Myocyte (in vitro differentiated cells): Measurements from ENCODE around the gene HAGHL. TPM values are rescaled to one million over a fixed set of nuclear protein-coding genes. Genes with fewer than 3 reads are reported as not detected.

Experiments
- DNase-seq: peaks from one replicate; pipeline ENCODE4 v3.0.0-alpha.2; 2012; ENCODE audit warnings: low read depth
- polyA plus RNA-seq: library from polyadenylated mRNA; unstranded; fragments of >200 nt; gene quantifications from one replicate; pipeline ENCODE4 v1.2.1, GENCODE V29; 2012; ENCODE audit warnings: missing spikeins
- total RNA-seq: library from RNA; depleted of rRNA; stranded (reverse); fragments of >200 nt; gene quantifications from 2 replicates; pipeline ENCODE4 v1.2.3, GENCODE V29; 2014

HAGHL gene
- 32.6 and 38.5 TPM in 2 replicates for total RNA-seq
- 29.3 TPM for polyA plus RNA-seq

DNA sequence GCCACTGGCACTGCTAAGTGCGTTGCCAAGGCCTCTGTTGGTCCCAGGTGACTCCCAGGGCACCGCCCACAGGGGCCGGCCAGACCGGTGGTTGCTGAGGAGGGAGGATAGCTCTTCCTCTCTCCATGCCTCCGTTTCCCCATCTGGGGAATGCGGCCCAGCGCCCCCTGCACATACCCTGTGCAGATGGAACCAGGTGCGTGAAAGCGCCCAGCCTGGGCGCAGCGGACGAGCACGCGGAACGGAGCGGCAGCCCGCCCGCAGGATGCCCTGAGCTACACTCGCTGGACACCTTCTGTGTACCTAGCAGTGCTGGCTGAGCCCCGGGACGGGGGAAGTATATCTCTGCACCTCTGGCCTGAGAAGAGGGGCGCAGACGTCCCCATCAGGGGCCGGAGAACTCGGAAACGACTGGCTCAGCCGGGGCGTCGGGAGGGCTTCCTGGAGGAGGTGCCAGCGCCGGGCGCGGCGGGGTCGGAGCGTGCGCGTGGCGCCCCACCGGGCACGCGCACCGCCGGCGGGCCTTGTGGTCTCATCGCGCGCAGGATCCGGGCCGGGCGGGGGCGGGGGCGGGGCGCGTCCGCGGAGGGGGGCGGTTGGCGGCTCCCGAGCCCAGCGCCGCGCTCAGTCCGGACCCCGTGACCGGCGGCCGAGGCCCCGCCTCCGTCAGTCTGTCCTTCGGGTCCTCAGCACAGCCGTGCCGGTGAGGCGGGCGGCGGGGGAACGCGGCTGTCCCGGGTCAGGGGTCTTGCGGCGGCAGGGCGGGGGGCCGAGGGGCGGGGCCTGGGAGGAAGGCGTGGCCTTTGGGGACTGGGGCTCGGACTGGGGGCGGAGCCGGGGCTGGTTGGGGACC is at the start of gene HAGHL, which contains the start of gene CCDC78:
TSS of gene HAGHL (plus strand) at position 669 of the 853 bp plus-strand sequence. CDS start 404 bp downstream, outside the sequence.
TSS of gene CCDC78 (minus strand) at position 6 of the 853 bp plus-strand sequence. CDS start 76 bp downstream, outside the sequence.
- DNase-seq: peak; percentile 67

- no peak for DNase-seq
Measured at GRCh38 chr16:677316-678190, 49.4 kb upstream of the HAGHL start.

DNA sequence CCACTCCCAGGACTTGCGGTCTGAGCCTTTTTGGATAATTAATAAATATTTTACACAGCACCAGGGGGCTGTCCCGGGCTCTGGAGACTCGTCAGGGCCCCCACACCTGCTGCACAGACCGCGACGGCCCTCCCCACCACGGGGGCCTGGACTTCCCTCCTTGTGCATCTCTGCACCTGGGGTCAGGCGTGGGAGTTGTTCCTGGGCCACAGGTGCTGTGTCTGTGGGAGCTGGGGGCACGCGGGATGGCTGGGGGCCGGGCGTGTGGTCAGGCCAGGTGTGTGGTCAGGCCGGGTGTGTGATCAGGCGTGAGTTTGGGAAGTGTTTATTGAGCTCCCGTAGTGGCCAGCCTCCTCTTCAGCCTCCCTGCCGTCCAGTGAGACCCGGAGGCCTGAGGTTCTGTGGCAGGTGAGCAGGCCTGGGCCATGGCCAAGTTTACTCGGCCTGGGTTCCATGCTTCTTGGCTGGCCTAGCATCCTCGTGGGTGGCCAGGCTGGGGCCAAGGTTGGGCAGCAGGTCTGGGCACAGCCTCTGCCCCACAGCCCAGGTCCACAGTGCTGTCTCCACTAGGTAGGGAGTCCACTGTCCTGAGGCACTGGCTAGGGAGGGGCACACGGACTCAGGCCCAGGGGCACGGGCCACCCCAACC is 48.6 kb upstream of the HAGHL start:
- DNase-seq: no peak

- peak; percentile 11 for DNase-seq
Measured at GRCh38 chr16:678858-679813, 47.8 kb upstream of the HAGHL start.

- peak; percentile 86 for DNase-seq
Measured at GRCh38 chr16:679814-680624, 46.9 kb upstream of the HAGHL start, which contains the start of gene STUB1. STUB1 (plus strand) TSS chr16:680410; CDS start chr16:680526, 116 bp downstream.

DNA sequence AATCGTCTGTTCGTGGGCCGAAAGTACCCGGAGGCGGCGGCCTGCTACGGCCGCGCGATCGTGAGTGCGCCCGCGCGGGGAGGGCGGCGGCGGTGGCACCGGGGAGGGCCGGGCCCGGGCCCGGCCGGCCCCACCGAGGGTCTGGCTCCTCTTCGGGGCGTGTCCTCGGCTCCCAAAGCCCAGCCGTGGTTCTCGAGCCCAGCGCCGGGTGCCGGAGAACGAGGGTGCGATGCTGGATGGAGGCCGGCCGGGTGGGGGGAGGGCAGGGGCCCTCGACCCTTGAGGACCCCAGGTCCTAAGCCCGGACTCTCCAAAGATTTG is 46.3 kb upstream of the HAGHL start:
- no peak for DNase-seq

DNA sequence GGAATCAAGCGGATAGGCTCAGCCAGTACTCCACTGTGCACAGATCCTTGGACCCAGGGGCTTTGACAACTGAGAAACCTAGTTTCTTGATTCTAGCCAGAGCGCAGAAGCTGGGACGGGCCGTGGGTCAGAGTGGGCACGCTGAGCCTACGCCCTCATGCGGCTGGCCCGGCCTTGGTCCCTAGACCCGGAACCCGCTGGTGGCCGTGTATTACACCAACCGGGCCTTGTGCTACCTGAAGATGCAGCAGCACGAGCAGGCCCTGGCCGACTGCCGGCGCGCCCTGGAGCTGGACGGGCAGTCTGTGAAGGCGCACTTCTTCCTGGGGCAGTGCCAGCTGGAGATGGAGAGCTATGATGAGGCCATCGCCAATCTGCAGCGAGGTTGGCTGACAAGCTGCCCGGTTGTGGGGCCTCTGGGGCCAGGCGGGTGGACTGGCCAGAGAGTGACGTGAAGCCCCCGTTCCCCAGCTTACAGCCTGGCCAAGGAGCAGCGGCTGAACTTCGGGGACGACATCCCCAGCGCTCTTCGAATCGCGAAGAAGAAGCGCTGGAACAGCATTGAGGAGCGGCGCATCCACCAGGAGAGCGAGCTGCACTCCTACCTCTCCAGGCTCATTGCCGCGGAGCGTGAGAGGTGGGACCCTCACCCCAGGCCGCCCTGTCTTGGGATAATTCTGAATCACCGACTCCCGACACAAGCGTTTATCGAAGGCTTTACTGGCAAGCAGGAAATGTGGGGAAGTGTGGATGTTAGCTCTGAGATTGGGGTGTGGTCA is 45.8 kb upstream of the HAGHL start:
- no peak for DNase-seq

- peak; percentile 34 for DNase-seq
Measured at GRCh38 chr16:681746-682427, 45.0 kb upstream of the HAGHL start.

GRCh38 chr16:682493-683395 is 44.2 kb upstream of the HAGHL start:
- no peak for DNase-seq

GRCh38 chr16:683396-684070 is 43.4 kb upstream of the HAGHL start:
- DNase-seq: no peak

DNA sequence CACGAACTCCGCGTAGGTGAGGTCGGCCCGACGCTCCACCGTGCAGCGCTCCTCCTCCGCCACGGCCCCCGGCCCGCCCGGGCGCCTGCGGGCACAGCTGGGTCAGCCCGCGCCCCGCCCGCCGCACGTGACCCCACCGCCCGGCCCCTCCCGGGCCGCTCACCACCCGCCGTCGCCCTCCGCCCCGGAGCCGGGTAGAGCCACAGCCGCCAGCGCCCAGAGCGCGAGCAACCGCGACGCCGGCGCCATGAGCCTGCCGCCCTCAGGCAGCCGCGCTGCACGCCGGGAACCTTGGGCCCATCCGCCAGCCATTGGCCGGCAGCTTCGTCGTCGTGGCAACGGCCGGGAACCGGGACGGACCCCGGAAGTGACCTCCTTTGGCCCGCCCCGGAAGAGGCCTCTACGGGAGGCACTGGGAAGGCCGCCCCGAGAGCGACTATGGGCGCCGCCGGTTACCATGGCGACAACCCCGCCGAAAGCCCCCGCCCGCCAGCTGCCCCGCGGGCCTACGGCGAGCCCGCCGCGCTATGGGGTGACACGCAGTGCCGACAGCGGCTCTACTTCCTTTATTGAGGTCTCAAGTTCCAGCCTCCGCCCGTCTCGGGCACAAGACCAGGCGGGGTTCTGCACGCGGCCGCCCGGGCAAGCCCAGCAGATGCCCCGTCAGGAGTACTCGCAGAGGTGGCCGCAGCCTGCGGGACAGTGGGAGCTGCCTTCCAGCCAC is 42.7 kb upstream of the HAGHL start, which contains the start of gene JMJD8:
TSS of gene JMJD8 (minus strand) at position 264 of the 724 bp plus-strand sequence. CDS start at position 249, 15 bp downstream.
- peak; percentile 96 for DNase-seq

- no peak for DNase-seq
Measured at GRCh38 chr16:684961-685696, 41.8 kb upstream of the HAGHL start.

- peak; percentile 49 for DNase-seq
Measured at GRCh38 chr16:685967-686366, 40.9 kb upstream of the HAGHL start.

- no peak for DNase-seq
Measured at GRCh38 chr16:686459-687260, 40.2 kb upstream of the HAGHL start.
